GM18951 (cell line): ENCODE data around the gene CAMTA1.
"Not testable (repeated sequence)": the region's sequence is repeated elsewhere in the genome, so short reads cannot be mapped to it uniquely, and the experiment has no call there.

Source experiments
- POLR2A ChIP-seq: IDR thresholded peaks from 4 replicates; pipeline ENCODE4 v1.6.1; 2011; ENCODE audit warnings: mild to moderate bottlenecking; ENCODE audit not compliant: insufficient read length, insufficient read depth; ENCODE audit errors: extremely low read depth
- in situ Hi-C: fragments of 300-500 bp; cut with MboI; formaldehyde crosslinking; loops from one replicate; pipeline ENCODE4 v1.12.0; 2022; ENCODE audit warnings: low sequenced_read_pairs, mixed read lengths, inconsistent platforms; ENCODE audit not compliant: unreplicated experiment

The CAMTA1 gene

GRCh38 chr1:6785318-6785727 is at the start of gene CAMTA1:
Gene CAMTA1, plus strand, starts transcription at chr1:6785454. Its CDS starts 77 bp downstream, at chr1:6785531.
- in situ Hi-C loops, result no loop called here
- TF ChIP-seq POLR2A, result peak; percentile 34

DNA sequence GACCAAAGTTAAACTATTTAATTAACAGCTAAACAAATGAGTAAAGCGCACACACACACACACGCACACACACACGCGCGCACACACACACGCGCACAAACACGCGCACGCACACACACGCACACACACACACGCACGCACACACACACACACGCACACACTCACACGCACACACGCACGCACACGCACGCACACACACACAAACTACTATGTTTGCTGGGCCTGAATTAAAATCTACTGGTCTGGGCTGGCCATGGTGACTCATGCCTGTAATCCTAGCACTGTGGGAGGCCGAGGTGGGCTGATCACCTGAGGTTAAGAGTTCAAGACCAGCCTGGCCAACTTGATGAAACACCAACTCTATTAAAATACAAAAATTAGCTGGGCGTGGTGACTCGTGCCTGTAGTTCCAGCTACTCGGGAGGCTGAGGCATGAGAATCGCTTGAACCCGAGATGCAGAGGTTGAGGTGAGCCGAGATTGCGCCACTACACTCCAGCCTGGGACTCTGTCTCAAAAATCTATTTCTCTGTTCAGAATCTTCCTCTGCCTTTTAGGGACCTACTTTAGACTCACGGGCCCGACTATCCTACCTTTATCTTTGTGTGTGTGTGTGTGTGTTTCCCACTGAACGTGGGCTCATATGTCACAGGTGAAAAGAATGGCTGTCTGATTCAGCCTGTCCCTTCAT is 46.1 kb upstream of the CAMTA1 start:
- no peak for TF ChIP-seq POLR2A
- in situ Hi-C loops, result no loop called here

DNA sequence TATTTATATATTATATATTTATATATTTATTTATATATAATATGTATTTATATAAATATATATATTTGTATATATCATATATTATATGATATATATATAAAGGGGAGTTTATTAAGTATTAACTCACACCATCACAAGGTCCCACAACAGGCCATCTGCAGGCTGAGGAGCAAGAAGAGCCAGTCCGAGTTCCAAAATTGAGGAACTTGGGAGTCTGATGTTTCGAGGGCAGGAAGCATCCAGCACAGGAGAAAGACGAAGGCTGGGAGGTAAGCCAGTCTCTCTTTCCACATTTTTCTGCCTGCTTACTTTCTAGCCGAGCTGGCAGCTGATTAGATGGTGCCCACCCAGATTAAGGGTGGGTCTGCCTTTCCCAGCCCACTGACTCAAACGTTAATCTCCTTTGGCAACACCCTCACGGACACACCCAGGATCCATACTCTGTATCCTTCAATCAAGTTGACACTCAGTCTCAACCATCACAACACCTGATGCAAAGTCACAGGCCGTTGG is 42.5 kb upstream of the CAMTA1 start:
- in situ Hi-C loops, result not testable (repeated sequence)

DNA sequence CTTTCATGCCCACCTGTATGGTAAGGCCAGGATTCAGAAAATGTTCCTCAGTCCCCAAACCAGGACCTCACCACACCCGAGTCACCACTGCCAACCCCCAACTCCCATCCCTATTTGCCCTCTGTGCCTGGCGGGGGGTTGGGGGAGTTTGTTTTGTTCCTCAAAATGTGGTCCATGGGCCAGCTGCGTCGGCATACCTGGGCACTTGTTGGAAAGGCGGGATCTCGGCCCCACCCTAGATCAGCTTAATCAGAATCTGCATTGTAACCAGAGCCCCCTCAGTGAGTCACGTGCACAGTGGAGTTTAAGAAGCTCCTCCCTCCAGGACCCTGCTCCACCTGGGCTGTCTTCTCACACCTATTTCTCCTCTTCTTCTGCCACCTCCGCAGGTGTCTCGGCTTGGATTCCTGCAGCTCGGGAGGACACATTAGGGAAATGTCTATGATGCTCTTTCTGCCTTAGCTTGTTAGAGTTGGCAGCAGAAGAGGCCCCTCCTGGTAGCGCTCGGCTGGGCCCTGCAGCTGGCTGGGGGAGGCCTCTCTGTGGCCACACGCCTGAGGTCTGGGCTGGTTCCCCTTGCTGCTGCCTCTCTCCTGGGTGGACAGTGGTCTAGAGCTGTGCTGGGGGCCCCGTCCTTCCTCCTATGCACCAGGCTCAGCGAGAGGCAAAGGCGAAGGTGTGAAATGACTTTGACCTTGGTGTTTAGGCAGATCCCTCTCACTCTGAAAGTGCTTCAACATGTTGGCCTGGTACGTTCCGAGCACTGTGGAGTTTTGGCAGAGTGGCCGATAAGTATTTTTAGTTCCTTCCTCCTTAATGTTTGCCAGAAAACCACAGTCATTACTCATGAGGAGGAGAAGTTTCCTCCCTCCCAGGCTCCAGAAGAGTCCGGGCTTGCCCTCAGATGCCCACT is 41.8 kb upstream of the CAMTA1 start:
- in situ Hi-C loops, result no loop called here
- no peak for TF ChIP-seq POLR2A

- no peak for TF ChIP-seq POLR2A
- in situ Hi-C loops, result no loop called here
Measured at GRCh38 chr1:6745073-6745472, 40.2 kb upstream of the CAMTA1 start.

- in situ Hi-C loops, result no loop called here
- TF ChIP-seq POLR2A, result no peak
Measured at GRCh38 chr1:6747674-6748073, 37.6 kb upstream of the CAMTA1 start.

GRCh38 chr1:6750490-6750889 is 34.8 kb upstream of the CAMTA1 start:
- no peak for TF ChIP-seq POLR2A
- in situ Hi-C loops, result no loop called here

DNA sequence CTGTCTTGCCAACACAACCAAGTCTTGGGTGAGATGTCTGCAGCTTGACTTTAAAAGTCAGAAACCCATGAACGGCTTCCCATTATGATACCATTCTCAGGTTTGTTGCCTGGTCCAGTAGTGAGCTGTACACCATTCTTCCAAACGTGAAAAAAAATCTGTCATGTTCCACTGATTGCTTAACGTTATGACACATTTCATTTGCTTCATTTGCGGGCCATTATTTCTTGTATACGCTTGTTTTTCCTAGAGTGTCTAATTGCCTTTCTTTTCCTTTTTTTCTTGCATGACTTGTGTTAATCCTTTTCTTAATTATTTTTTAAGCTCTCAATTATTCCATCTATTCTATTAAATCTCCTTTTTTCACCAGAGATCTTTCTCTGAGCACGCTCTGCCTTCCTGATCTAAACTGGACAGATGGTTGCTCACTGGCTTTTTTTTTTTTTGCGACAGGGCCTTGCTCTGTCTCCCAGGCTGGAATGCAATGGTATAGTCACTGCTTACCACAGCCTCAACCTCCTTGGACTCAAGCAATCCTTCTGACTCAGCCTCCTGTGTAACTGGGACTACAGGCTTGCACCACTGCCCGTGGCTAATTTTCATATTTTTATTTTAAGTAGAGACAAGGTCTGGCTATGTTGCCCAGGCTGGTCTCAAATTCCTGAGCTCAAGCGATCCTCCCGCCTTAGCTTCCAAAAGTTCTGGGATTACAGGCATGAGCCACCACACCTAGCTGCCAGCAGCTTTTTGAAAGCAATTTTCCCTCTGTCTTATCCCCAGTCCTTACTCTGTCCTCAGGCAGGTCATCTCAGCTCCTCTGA is 31.7 kb upstream of the CAMTA1 start:
- in situ Hi-C loops, result no loop called here
- no peak for TF ChIP-seq POLR2A

- in situ Hi-C loops, result no loop called here
Measured at GRCh38 chr1:6756457-6756856, 28.8 kb upstream of the CAMTA1 start.

GRCh38 chr1:6757719-6758435 is 27.4 kb upstream of the CAMTA1 start:
- TF ChIP-seq POLR2A, result no peak
- in situ Hi-C loops, result no loop called here

More at GRCh38 chr1:6756457-6756856, 28.8 kb upstream of the CAMTA1 start:
- no peak for TF ChIP-seq POLR2A

GRCh38 chr1:6761196-6761737 is 24.0 kb upstream of the CAMTA1 start:
- no peak for TF ChIP-seq POLR2A
- in situ Hi-C loops, result no loop called here

- no peak for TF ChIP-seq POLR2A
- in situ Hi-C loops, result no loop called here
Measured at GRCh38 chr1:6762060-6762459, 23.2 kb upstream of the CAMTA1 start.
